Esophagus muscularis mucosa (tissue), 4 donors: Measurements from ENCODE around the gene SPTBN1. TPM values are rescaled to one million over a fixed set of nuclear protein-coding genes. Genes with fewer than 3 reads are reported as not detected.
"Not testable (repeated sequence)": the region's sequence is repeated elsewhere in the genome, so short reads cannot be mapped to it uniquely, and the experiment has no call there.

Experiments used
- DNase-seq: peaks from one replicate; pipeline ENCODE4 v3.0.0-alpha.2; 2017; ENCODE audit errors: extremely low spot score
- H3K27ac ChIP-seq, 4 donors: fragments of 200-600 bp; sonication (generic); replicated peaks in 1 of 4; 1 replicate in 3 of 4; 2 replicates in 1 of 4; pipeline ENCODE4 v1.5.1; 2016 to 2019; ENCODE audit warnings: mild to moderate bottlenecking in 1 of 4
- H3K27me3 ChIP-seq, 4 donors: fragments of 200-600 bp; sonication (generic); one replicate each; pipeline versions ENCODE4 v1.5.1 to v1.6.0; 2016 to 2019
- H3K36me3 ChIP-seq, 4 donors: fragments of 200-600 bp; sonication (generic); one replicate each; pipeline ENCODE4 v1.5.1; 2016 to 2019
- H3K4me1 ChIP-seq, 4 donors: fragments of 200-600 bp; sonication (generic); one replicate each; pipeline ENCODE4 v1.5.1; 2016 to 2019
- H3K4me3 ChIP-seq, 4 donors: fragments of 200-600 bp; sonication (generic); 1 replicate in 2 of 4; 2 replicates in 2 of 4; pipeline ENCODE4 v1.5.1; 2016 to 2019; ENCODE audit warnings: mild to moderate bottlenecking in 4 of 4, moderate library complexity in 1 of 4
- H3K9me3 ChIP-seq, 4 donors: fragments of 200-600 bp; sonication (generic); 1 replicate in 3 of 4; 2 replicates in 1 of 4; pipeline ENCODE4 v1.5.1; 2016 to 2019
- EP300 ChIP-seq: sonication (generic); formaldehyde crosslinking; IDR thresholded peaks from one replicate; pipeline ENCODE4 v1.6.1; 2017; ENCODE audit warnings: antibody characterized with exemption
- POLR2A ChIP-seq: fragments of 450-650 bp; IDR thresholded peaks from one replicate; pipeline ENCODE4 v1.6.1; 2017; ENCODE audit warnings: antibody characterized with exemption, moderate library complexity, mild to moderate bottlenecking, low read depth
- POLR2AphosphoS5 ChIP-seq, 2 donors: sonication (generic); formaldehyde crosslinking; IDR thresholded peaks; one replicate each; pipeline ENCODE4 v1.6.1; 2017; ENCODE audit warnings: antibody characterized with exemption in 2 of 2
- WGBS: methylation state at CpG from one replicate; pipeline ENCODE4 v1.1.5; 2018; 5-methylcytosine and 5-hydroxymethylcytosine counted together
- intact Hi-C: fragments of 100-400 bp; cut with DNase I; formaldehyde crosslinking; loops from one replicate; pipeline ENCODE4 v1.15.1; 2023
- total RNA-seq, 4 donors: library from RNA; depleted of rRNA; stranded (reverse); fragments of >200 nt; gene quantifications; one replicate each; pipeline versions ENCODE4 v1.1.0 to v1.2.1, GENCODE V29; 2016
- TF ChIP-seq, protein P1 (sequence below), 3 experiments: fragments of 200-600 bp in 2 of 3; fragments of 450-650 bp in 1 of 3; sonication (generic) in 2 of 3; IDR thresholded peaks; one replicate each; pipeline ENCODE4 v1.5.1; 2017 to 2019; ENCODE audit warnings: antibody characterized with exemption in 3 of 3, mild to moderate bottlenecking in 2 of 3, moderate library complexity in 1 of 3

The SPTBN1 gene
- total RNA-seq, 4 donors from 2014 or later = 465 to 600 (median 547) TPM

DNA sequence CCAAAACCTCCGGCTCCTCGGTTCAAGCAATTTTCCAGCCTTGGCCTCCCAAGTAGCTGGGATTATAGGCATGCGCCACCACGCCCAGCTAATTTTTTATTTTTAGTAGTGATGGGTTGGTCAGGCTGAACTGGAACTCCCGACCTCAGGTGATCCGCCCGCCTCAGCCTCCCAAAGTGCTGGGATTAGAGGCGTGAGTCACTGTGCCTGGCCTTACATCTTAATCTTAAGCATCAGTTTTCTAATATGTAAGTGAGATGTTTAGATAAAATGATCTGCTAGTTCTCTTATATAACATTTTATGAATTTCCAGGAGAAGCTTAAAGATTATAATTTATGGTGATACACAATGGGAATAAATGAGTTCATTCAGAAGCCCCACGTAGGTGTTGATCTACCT lies 69.2 kb downstream of the SPTBN1 start:
- Histone ChIP-seq H3K4me1 (peaks cover 74 to 84% (median 80%) of the 10 kb centered on the region in 4 donors), H3K4me3 (no peak overlapping the region), H3K27me3 (no peaks in the 10 kb centered on the region), H3K36me3 (peaks cover 10 to 44% (median 33%) of the 10 kb centered on the region in 4 donors), H3K9me3 (no peaks in the 10 kb centered on the region), H3K27ac (peak overlapping the region in 2 of 4 donors; percentile 29 to 55)
- DNase-seq = no peak
- intact Hi-C loops = loop anchor here (10.0 kb wide), 1 partner anchor 309 kb away; no protein-coding TSS in a partner anchor
- TF ChIP-seq POLR2A = no peak
- whole genome bisulfite sequencing = 90% methylated on average over 9 of the region's 9 CpGs

DNA sequence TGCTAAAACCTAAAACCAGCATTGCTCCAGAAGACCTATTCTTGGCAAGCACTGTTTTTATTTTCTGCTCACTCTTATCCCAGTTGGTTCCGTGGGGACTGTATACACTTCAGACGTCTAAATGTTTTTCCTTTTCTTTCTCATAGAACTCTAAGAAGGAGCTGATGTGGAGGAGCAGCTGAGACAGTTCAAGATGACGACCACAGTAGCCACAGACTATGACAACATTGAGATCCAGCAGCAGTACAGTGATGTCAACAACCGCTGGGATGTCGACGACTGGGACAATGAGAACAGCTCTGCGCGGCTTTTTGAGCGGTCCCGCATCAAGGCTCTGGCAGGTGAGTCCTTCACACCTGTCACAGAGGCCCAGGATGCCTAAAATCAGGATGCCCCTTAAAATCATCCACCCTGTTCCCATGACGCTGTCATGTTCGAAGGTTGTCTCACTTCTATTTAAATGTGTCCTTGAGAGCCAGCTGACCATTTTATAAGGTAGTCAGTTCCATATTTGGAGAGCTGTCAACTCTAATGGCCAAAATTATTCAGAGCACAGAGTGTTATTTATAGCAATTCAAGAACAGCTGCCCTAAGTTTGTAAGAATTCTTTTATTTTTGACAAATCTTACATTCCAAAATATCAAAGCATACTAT lies 70.2 kb downstream of the SPTBN1 start:
- Histone ChIP-seq H3K4me1 (peaks cover 69 to 81% (median 78%) of the 10 kb centered on the region in 4 donors), H3K4me3 (no peak overlapping the region), H3K9me3 (no peaks in the 10 kb centered on the region), H3K27ac (peak overlapping the region; percentile 7 to 32 (median 15)), H3K36me3 (peaks cover 10 to 55% (median 33%) of the 10 kb centered on the region in 4 donors), H3K27me3 (no peaks in the 10 kb centered on the region)
- DNase-seq = no peak
- TF ChIP-seq POLR2AphosphoS5 (IDR thresholded peaks at IDR 0.05) (no peak), EP300 (no peak), POLR2A (no peak)
- TF ChIP-seq, protein P1, sequence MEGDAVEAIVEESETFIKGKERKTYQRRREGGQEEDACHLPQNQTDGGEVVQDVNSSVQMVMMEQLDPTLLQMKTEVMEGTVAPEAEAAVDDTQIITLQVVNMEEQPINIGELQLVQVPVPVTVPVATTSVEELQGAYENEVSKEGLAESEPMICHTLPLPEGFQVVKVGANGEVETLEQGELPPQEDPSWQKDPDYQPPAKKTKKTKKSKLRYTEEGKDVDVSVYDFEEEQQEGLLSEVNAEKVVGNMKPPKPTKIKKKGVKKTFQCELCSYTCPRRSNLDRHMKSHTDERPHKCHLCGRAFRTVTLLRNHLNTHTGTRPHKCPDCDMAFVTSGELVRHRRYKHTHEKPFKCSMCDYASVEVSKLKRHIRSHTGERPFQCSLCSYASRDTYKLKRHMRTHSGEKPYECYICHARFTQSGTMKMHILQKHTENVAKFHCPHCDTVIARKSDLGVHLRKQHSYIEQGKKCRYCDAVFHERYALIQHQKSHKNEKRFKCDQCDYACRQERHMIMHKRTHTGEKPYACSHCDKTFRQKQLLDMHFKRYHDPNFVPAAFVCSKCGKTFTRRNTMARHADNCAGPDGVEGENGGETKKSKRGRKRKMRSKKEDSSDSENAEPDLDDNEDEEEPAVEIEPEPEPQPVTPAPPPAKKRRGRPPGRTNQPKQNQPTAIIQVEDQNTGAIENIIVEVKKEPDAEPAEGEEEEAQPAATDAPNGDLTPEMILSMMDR (IDR thresholded peaks at IDR 0.05) = no peak
- WGBS = 80% methylated on average over 12 of the region's 12 CpGs
- intact Hi-C loops = loop anchor here (10.0 kb wide), 1 partner anchor 308 kb away; no protein-coding TSS in a partner anchor

DNA sequence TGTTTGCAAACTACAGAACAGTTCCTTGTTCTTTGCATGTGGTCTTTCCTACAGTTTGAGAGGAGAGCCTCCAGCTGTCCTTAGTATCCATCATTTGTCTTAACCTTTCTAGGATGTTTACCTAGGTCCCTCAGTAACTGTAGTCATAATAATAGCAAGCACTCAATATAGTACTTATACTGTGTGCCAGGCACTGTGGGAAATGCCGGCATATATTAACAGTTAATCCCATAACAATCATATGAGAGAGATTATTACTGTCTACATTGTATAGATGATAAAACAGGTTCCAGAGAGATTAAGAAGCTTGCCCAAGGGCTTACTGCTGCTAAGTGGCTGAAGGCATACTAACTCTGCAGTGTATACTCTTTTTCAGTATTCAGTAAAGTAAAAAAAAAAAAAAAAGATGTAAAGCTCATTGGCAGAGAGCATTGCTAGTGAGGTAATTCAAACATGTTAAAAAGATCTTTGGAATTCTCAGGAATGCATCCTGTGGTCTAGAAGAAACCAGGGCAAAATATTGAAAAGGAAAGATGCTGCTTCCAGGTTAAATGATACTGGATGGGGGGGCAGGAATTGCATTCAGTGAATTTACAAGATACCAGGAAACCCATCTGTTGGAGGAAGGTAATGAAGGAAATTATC lies 72.3 kb downstream of the SPTBN1 start:
- H3K36me3 ChIP-seq = peaks cover 10 to 61% (median 40%) of the 10 kb centered on the region in 4 donors

DNA sequence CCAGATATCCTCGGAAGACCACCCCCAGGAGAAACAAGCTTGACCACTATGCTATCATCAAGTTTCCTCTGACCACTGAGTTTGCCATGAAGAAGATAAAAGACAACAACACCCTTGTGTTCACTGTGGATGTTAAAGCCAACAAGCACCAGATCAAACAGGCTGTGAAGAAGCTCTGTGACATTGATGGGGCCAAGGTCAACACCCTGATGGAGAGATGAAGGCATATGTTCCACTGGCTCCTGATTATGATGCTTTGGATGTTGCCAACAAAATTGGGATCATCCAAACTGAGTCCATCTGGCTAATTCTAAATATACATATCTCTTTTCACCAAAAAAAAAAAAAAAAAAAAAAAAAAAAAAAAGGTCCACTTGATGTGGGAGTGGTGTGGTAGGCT lies 73.4 kb downstream of the SPTBN1 start:
- intact Hi-C loops = loop anchor here (10.0 kb wide), 1 partner anchor 305 kb away; no protein-coding TSS in a partner anchor
- not testable (repeated sequence) for H3K4me3 ChIP-seq, H3K27ac ChIP-seq, H3K9me3 ChIP-seq, DNase-seq, H3K27me3 ChIP-seq
- H3K4me1 ChIP-seq = peaks cover 66 to 77% (median 76%) of the 10 kb centered on the region in 4 donors
- H3K36me3 ChIP-seq = peaks cover 10 to 68% (median 41%) of the 10 kb centered on the region in 4 donors
- WGBS = no CpG with 5 or more reads among the region's 1 CpG

More for the DNA sequence above, 72.3 kb downstream of the SPTBN1 start:
- Histone ChIP-seq H3K27ac (peak overlapping the region in 2 of 4 donors; percentile 1 to 25), H3K9me3 (no peaks in the 10 kb centered on the region), H3K27me3 (no peaks in the 10 kb centered on the region), H3K4me1 (peaks cover 69 to 83% (median 79%) of the 10 kb centered on the region in 4 donors), H3K4me3 (no peak overlapping the region)
- WGBS = 33% methylated on average over 1 of the region's 1 CpG
- TF ChIP-seq POLR2A (no peak), EP300 (no peak), POLR2AphosphoS5 (IDR thresholded peaks at IDR 0.05) (no peak)
- TF ChIP-seq, protein P1 (IDR thresholded peaks at IDR 0.05) = no peak
- intact Hi-C loops = loop anchor here (10.0 kb wide), 1 partner anchor 306 kb away; no protein-coding TSS in a partner anchor
- DNase-seq = no peak

DNA sequence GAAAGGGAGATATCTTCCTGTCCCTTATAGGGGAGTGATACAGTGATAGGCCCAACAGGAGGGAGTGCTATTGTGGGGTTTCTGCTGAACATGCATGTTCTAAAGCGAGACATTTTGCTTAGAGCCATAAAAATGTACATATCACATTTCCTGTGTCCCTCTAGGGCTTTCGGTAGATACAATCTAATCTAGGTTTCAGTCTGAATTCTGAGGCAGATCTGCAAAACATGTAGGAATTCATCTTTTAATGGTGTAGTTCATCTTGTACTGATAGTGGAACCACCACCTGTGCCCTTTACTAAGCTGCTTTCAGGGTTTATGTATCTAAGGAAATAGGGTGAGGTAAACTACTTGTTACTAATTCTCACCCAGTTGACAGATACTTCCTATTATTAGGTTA lies 73.8 kb downstream of the SPTBN1 start:
- Histone ChIP-seq H3K9me3 (no peaks in the 10 kb centered on the region), H3K36me3 (peaks cover 10 to 71% (median 43%) of the 10 kb centered on the region in 4 donors), H3K4me1 (peaks cover 65 to 77% (median 76%) of the 10 kb centered on the region in 4 donors), H3K4me3 (no peak overlapping the region), H3K27ac (no peak overlapping the region), H3K27me3 (no peaks in the 10 kb centered on the region)
- intact Hi-C loops = loop anchor here (10.0 kb wide), 1 partner anchor 305 kb away; no protein-coding TSS in a partner anchor
- TF ChIP-seq, protein P1 (IDR thresholded peaks at IDR 0.05) = no peak
- TF ChIP-seq EP300 (no peak), POLR2AphosphoS5 (IDR thresholded peaks at IDR 0.05) (no peak)
- WGBS = 78% methylated on average over 2 of the region's 2 CpGs
- no peak for DNase-seq
